Fibroblast of the aortic adventitia (primary cell): ENCODE measurements around the gene DDX18. TPM values are rescaled to one million over a fixed set of nuclear protein-coding genes. Genes with fewer than 3 reads are reported as not detected.

Experiments
- DNase-seq: peaks from one replicate; pipeline ENCODE4 v3.0.0-alpha.2; 2010; ENCODE audit warnings: low read depth
- H3K4me3 ChIP-seq: 2 replicates; pipeline ENCODE4 v1.5.1; 2011; ENCODE audit warnings: low read depth, mild to moderate bottlenecking, control low read depth, low read length, moderate library complexity
- CTCF ChIP-seq: IDR thresholded peaks from 2 replicates; pipeline ENCODE4 v1.5.1; 2011; ENCODE audit warnings: mild to moderate bottlenecking, low read length, control low read depth, inconsistent platforms; ENCODE audit not compliant: insufficient read depth
- total RNA-seq: library from RNA; depleted of rRNA; stranded (reverse); fragments of >200 nt; gene quantifications from 2 replicates; pipeline ENCODE4 v1.2.3, GENCODE V29; 2012; ENCODE audit warnings: low replicate concordance

Gene DDX18
- total RNA-seq = 30.9 and 48.3 TPM in 2 replicates

DNA sequence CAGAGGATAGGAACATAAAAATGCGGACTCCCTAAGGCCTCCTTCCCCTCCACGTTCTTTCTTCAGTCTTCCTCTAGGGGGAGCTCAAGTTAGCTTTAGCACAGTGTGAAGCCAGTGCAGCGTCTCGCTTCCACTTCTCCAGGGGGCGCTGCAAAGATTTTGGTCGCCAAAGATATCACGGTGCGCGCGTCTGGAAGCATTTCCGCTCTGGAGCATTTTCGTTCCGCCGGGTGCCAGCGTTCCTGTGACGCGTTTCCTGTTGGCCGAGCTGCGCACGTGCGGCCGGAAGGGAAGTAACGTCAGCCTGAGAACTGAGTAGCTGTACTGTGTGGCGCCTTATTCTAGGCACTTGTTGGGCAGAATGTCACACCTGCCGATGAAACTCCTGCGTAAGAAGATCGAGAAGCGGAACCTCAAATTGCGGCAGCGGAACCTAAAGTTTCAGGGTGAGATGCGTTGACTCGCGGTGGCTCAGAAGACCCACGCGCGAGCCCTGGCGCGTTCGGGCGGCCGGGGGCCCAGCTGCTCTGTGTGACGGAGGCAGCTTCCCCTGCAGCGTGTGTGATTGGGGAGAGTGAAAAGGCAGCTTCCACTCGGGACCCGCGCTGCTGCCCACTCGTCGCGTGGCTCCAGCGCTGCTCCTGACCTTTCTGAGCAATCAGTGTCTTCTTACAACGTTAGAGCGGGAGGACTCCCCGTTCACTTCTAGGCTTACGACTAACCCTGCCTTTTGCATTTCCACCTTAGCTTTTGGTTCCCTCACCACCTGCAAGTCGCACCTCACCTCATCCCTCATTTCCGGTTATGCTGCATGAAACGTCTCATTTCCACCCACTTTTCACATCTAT lies at the start of gene DDX18:
Gene DDX18, plus strand, starts transcription at position 275 of the 848 bp plus-strand sequence. Its CDS starts 87 bp downstream, at position 362.
- H3K4me3 ChIP-seq = peak within 1 kb of the TSS; percentile 99
- peak; percentile 98 for DNase-seq
- peak; percentile 99 for TF ChIP-seq CTCF

- no peak overlapping the region for H3K4me3 ChIP-seq
- DNase-seq = no peak
- no peak for TF ChIP-seq CTCF
These were observed 43.8 kb upstream of the DDX18 start for GRCh38 chr2:117770730-117771129.

- TF ChIP-seq CTCF = peak; percentile 21
- peak; percentile 40 for DNase-seq
- no peak overlapping the region for H3K4me3 ChIP-seq
These were observed 42.4 kb upstream of the DDX18 start for GRCh38 chr2:117771969-117772630.

- H3K4me3 ChIP-seq = no peak overlapping the region
- no peak for TF ChIP-seq CTCF
- no peak for DNase-seq
These were observed 39.8 kb upstream of the DDX18 start for GRCh38 chr2:117774716-117775115.

DNA sequence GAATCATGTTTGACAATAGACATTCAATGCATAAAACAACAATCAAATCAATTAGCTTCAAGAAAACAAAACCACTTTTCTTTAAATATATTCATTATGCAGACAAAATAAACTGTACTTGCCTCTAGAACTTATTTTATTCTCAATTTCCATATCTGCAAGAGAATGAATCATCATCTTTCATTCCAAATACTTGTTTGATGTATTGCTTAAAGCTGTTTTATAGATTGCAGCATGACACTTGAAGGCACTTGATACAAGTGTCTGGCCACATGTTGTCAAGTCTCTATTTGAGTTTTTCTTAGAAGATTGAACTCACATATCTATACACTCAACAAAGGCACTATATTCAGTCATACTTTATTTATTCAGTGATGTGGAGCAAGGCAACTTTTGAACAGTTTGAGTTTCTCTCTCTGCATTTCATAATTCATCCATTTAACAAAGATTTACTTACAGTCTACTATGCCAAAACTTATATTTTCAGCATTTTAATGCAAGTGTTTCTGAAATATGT lies 38.7 kb upstream of the DDX18 start:
- TF ChIP-seq CTCF = no peak
- no peak overlapping the region for H3K4me3 ChIP-seq
- DNase-seq = no peak

DNA sequence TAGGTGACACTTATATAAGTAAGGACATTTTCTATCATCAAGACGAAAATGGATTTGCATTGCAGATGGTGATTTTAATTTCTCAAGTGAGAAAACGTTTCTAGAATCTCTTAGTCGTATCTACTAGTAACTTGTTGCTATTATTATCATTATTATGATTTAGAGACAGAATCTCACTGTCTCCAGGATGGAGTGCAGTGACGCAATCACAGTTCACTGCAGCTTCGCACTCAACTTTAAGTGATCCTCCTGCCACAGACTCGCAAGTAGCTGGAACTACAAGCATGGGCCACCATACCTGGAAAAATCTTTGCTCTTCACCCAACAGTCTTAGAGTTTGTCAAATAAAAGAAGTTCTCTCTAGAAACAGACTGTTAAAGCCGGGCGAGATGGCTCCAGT lies 37.6 kb upstream of the DDX18 start:
- TF ChIP-seq CTCF = no peak
- H3K4me3 ChIP-seq = no peak overlapping the region
- DNase-seq = no peak
